Measurements from ENCODE around the gene PUM1.

GRCh38 chr1:31062867-31063380 is 2.6 kb downstream of the PUM1 start:
- TF ChIP-seq SIN3A (IDR thresholded peaks at IDR 0.05; ENCODE audit: borderline replicate concordance, insufficient read depth, low read length) (no peak), TAF1 (IDR thresholded peaks at IDR 0.05; ENCODE audit: borderline replicate concordance, insufficient read depth, low read length) (no peak), POLR2AphosphoS5 (IDR thresholded peaks at IDR 0.05; ENCODE audit: low read depth, low read length) (no peak), FOXP2 (optimal IDR thresholded peaks at IDR 0.05; ENCODE audit: borderline replicate concordance, extremely low read depth, extremely low read length, insufficient read depth) (no peak)

Measured in PFSK-1 (cell line).